ENCODE results near the gene TLN1.

The TLN1 gene

DNA sequence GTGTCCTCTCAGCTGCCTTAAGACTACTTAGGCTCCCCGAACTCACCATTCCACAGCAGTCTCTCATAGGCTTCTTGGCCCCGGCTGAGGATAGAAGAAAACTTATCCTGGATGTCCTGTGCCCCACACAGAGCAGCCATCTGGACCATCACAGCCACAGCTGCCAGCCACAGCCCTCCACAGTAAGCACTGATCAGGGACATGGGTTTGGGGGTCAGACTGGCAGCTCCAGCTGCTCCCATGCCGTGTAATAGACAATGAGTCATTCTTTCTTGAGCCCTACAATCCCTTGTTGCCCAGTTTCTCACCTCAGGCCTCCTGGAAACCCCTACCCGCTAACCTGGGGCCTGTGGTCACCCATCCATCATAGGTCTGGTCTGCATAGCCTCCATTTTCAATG lies 6.2 kb upstream of the TLN1 start:
- TF ChIP-seq, protein P1, sequence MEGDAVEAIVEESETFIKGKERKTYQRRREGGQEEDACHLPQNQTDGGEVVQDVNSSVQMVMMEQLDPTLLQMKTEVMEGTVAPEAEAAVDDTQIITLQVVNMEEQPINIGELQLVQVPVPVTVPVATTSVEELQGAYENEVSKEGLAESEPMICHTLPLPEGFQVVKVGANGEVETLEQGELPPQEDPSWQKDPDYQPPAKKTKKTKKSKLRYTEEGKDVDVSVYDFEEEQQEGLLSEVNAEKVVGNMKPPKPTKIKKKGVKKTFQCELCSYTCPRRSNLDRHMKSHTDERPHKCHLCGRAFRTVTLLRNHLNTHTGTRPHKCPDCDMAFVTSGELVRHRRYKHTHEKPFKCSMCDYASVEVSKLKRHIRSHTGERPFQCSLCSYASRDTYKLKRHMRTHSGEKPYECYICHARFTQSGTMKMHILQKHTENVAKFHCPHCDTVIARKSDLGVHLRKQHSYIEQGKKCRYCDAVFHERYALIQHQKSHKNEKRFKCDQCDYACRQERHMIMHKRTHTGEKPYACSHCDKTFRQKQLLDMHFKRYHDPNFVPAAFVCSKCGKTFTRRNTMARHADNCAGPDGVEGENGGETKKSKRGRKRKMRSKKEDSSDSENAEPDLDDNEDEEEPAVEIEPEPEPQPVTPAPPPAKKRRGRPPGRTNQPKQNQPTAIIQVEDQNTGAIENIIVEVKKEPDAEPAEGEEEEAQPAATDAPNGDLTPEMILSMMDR (IDR thresholded peaks at IDR 0.05; ENCODE audit: low read length) = no peak
- TF ChIP-seq EZH2 (IDR thresholded peaks at IDR 0.05; ENCODE audit: borderline replicate concordance, low read length) = no peak
- H3K4me1 ChIP-seq (ENCODE audit: insufficient read depth, low read length, severe bottlenecking) = peaks cover 7% of the 10 kb centered on the region
- H3F3A ChIP-seq (ENCODE audit: insufficient read depth, low read length) = no peaks in the 10 kb centered on the region
- no peak overlapping the region for H3K9ac ChIP-seq (ENCODE audit: low read length)
- H3K9me3 ChIP-seq (ENCODE audit: low read length) = no peaks in the 10 kb centered on the region
- H3K27ac ChIP-seq (ENCODE audit: low read depth, low read length, poor library complexity, severe bottlenecking) = no peak overlapping the region
- H3K4me3 ChIP-seq (ENCODE audit: low read depth, low read length, poor library complexity, severe bottlenecking) = no peak overlapping the region
- no peak overlapping the region for H3K4me2 ChIP-seq (ENCODE audit: low read length)
- H3K27me3 ChIP-seq (ENCODE audit: insufficient read depth, low read length) = no peaks in the 10 kb centered on the region
- no peaks in the 10 kb centered on the region for H4K20me1 ChIP-seq (ENCODE audit: insufficient read depth, low read length)
- no peaks in the 10 kb centered on the region for H3K79me2 ChIP-seq (ENCODE audit: insufficient read depth, low read length)
- peaks cover 75% of the 10 kb centered on the region for H3K36me3 ChIP-seq (ENCODE audit: insufficient read depth, low read length)
- H2AFZ ChIP-seq (ENCODE audit: low read length) = no peak overlapping the region
- H3K9me2 ChIP-seq (ENCODE audit: low read depth, low read length) = no peaks in the 10 kb centered on the region

DNA sequence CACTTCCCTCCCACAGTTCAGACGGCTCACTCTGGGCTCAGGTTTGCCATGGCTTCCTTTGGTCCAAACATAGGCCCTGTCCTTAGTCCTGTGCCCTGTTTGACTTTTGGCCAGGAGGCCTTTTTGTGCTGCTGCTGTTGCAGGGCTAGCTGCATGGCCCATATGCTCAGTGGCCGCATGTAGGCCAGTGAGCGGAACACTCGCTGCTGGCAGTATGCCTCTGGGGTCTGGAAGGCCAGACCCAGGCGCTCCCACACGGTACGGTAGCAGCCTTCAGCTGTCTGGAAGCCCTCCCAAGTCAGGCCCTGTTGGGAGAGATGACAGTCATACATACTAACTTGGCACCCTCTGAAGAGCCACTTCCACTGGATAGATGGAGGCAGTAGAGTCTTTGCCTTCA lies 5.1 kb upstream of the TLN1 start:
- H3K27me3 ChIP-seq (ENCODE audit: insufficient read depth, low read length) = no peaks in the 10 kb centered on the region
- H3K4me2 ChIP-seq (ENCODE audit: low read length) = no peak overlapping the region
- H3K27ac ChIP-seq (ENCODE audit: low read depth, low read length, poor library complexity, severe bottlenecking) = no peak overlapping the region
- TF ChIP-seq, protein P1 (IDR thresholded peaks at IDR 0.05; ENCODE audit: low read length) = no peak
- TF ChIP-seq EZH2 (IDR thresholded peaks at IDR 0.05; ENCODE audit: borderline replicate concordance, low read length) = no peak
- H3F3A ChIP-seq (ENCODE audit: insufficient read depth, low read length) = no peaks in the 10 kb centered on the region
- peaks cover 65% of the 10 kb centered on the region for H3K36me3 ChIP-seq (ENCODE audit: insufficient read depth, low read length)
- no peak overlapping the region for H3K4me3 ChIP-seq (ENCODE audit: low read depth, low read length, poor library complexity, severe bottlenecking)
- no peaks in the 10 kb centered on the region for H4K20me1 ChIP-seq (ENCODE audit: insufficient read depth, low read length)
- peaks cover 11% of the 10 kb centered on the region for H3K4me1 ChIP-seq (ENCODE audit: insufficient read depth, low read length, severe bottlenecking)
- H2AFZ ChIP-seq (ENCODE audit: low read length) = no peak overlapping the region
- no peaks in the 10 kb centered on the region for H3K9me2 ChIP-seq (ENCODE audit: low read depth, low read length)
- no peaks in the 10 kb centered on the region for H3K9me3 ChIP-seq (ENCODE audit: low read length)
- H3K9ac ChIP-seq (ENCODE audit: low read length) = no peak overlapping the region
- H3K79me2 ChIP-seq (ENCODE audit: insufficient read depth, low read length) = no peaks in the 10 kb centered on the region

DNA sequence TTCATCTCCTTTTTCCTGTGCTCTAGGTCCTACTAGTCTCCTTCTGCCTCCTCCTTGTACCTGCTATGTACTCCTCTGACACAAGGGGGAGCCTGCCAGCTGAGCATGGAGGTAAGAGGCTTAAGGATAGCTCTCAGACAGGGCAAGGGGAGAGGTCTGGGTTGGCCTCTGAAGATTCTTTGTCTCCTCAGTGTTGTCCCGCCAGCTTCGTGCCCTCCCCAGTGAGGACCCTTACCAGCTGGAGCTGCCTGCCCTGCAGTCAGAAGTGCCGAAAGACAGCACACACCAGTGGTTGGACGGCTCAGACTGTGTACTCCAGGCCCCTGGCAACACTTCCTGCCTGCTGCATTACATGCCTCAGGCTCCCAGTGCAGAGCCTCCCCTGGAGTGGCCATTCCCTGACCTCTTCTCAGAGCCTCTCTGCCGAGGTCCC lies 4.2 kb upstream of the TLN1 start:
- Histone ChIP-seq H3K27me3 (ENCODE audit: insufficient read depth, low read length) (no peaks in the 10 kb centered on the region), H4K20me1 (ENCODE audit: insufficient read depth, low read length) (no peaks in the 10 kb centered on the region), H3K4me2 (ENCODE audit: low read length) (no peak overlapping the region), H3K27ac (ENCODE audit: low read depth, low read length, poor library complexity, severe bottlenecking) (no peak overlapping the region), H3K36me3 (ENCODE audit: insufficient read depth, low read length) (peaks cover 58% of the 10 kb centered on the region), H2AFZ (ENCODE audit: low read length) (no peak overlapping the region), H3K79me2 (ENCODE audit: insufficient read depth, low read length) (peaks cover 6% of the 10 kb centered on the region), H3F3A (ENCODE audit: insufficient read depth, low read length) (no peaks in the 10 kb centered on the region), H3K4me1 (ENCODE audit: insufficient read depth, low read length, severe bottlenecking) (peaks cover 14% of the 10 kb centered on the region), H3K9me2 (ENCODE audit: low read depth, low read length) (no peaks in the 10 kb centered on the region), H3K9me3 (ENCODE audit: low read length) (no peaks in the 10 kb centered on the region), H3K4me3 (ENCODE audit: low read depth, low read length, poor library complexity, severe bottlenecking) (no peak overlapping the region), H3K9ac (ENCODE audit: low read length) (peak overlapping the region; percentile 12; the same call in 1 of the 2 replicates)
- no peak for TF ChIP-seq EZH2 (IDR thresholded peaks at IDR 0.05; ENCODE audit: borderline replicate concordance, low read length)
- TF ChIP-seq, protein P1 (IDR thresholded peaks at IDR 0.05; ENCODE audit: low read length) = peak; percentile 89

All from OCI-LY1 (cell line).